Mesenchymal stem cell (in vitro differentiated cells and primary cell): ENCODE data around the gene CTNNAL1.

Experiments used
- DNase-seq: peaks from one replicate; pipeline ENCODE4 v3.0.0-alpha.2; 2013
- H2AFZ ChIP-seq: one replicate; pipeline ENCODE4 v1.6.1; 2013; ENCODE audit warnings: low read depth, mild to moderate bottlenecking, control low read depth, inconsistent platforms, low read length, moderate library complexity
- H2AK5ac ChIP-seq: 2 replicates; pipeline ENCODE4 v1.6.1; 2013; ENCODE audit warnings: low read length, moderate library complexity, mild to moderate bottlenecking, inconsistent platforms; ENCODE audit not compliant: severe bottlenecking
- H2BK120ac ChIP-seq: one replicate; pipeline ENCODE4 v1.6.1; 2013; ENCODE audit warnings: low read depth, mild to moderate bottlenecking, inconsistent platforms, low read length, moderate library complexity
- H2BK12ac ChIP-seq, 2 experiments: one replicate each; pipeline ENCODE4 v1.6.1; 2013; ENCODE audit warnings: inconsistent platforms in 2 of 2, low read length in 2 of 2, mild to moderate bottlenecking in 2 of 2, moderate library complexity in 2 of 2, control low read depth in 1 of 2
- H2BK15ac ChIP-seq: one replicate; pipeline ENCODE4 v1.6.1; 2013; ENCODE audit warnings: mild to moderate bottlenecking, low read depth, inconsistent platforms; ENCODE audit not compliant: poor library complexity, severe bottlenecking
- H2BK5ac ChIP-seq: 2 replicates; pipeline ENCODE4 v1.6.1; 2013; ENCODE audit warnings: low read depth, mild to moderate bottlenecking, low read length, control low read depth, inconsistent platforms; ENCODE audit not compliant: poor library complexity, severe bottlenecking
- H3K14ac ChIP-seq, 2 experiments: one replicate each; pipeline ENCODE4 v1.6.1; 2013; ENCODE audit warnings: inconsistent platforms in 2 of 2, low read length in 2 of 2, control low read depth in 1 of 2, mild to moderate bottlenecking in 1 of 2, moderate library complexity in 1 of 2
- H3K18ac ChIP-seq, 2 experiments: one replicate each; pipeline ENCODE4 v1.6.1; 2013; ENCODE audit warnings: inconsistent platforms in 2 of 2, low read length in 2 of 2, control low read depth in 1 of 2, low read depth in 1 of 2, mild to moderate bottlenecking in 1 of 2
- H3K23ac ChIP-seq, 2 experiments: one replicate each; pipeline ENCODE4 v1.6.1; 2013; ENCODE audit warnings: inconsistent platforms in 2 of 2, low read length in 2 of 2, mild to moderate bottlenecking in 2 of 2, moderate library complexity in 2 of 2, control low read depth in 1 of 2
- H3K27ac ChIP-seq: 2 replicates; pipeline ENCODE4 v1.5.1; 2013; ENCODE audit warnings: mild to moderate bottlenecking, moderate library complexity, low read length, control low read depth, inconsistent platforms; ENCODE audit not compliant: poor library complexity, severe bottlenecking
- H3K27me3 ChIP-seq, 2 experiments: 2 replicates each; pipeline versions ENCODE4 v1.6.1 to v1.7.0; 2013; ENCODE audit warnings: low read length in 2 of 2, mild to moderate bottlenecking in 2 of 2, moderate library complexity in 2 of 2, control low read depth in 1 of 2, inconsistent platforms in 1 of 2; ENCODE audit not compliant: control insufficient read depth in 1 of 2, insufficient read depth in 1 of 2
- H3K36me3 ChIP-seq, 2 experiments: 2 replicates each; pipeline versions ENCODE4 v1.6.1 to v1.7.0; 2013; ENCODE audit warnings: low read length in 2 of 2, control low read depth in 1 of 2, inconsistent platforms in 1 of 2, low read depth in 1 of 2, mild to moderate bottlenecking in 1 of 2; ENCODE audit not compliant: insufficient read depth in 2 of 2, control insufficient read depth in 1 of 2
- H3K4ac ChIP-seq, 2 experiments: one replicate each; pipeline ENCODE4 v1.6.1; 2013; ENCODE audit warnings: inconsistent platforms in 2 of 2, low read length in 2 of 2, mild to moderate bottlenecking in 2 of 2, moderate library complexity in 2 of 2, control low read depth in 1 of 2, low read depth in 1 of 2
- H3K4me1 ChIP-seq: 2 replicates; pipeline ENCODE4 v1.6.1; 2013; ENCODE audit warnings: low read depth, low read length, control low read depth; ENCODE audit not compliant: control insufficient read depth, insufficient read depth
- H3K4me2 ChIP-seq: 2 replicates; pipeline ENCODE4 v1.6.1; 2013; ENCODE audit warnings: low read length, mild to moderate bottlenecking, inconsistent platforms; ENCODE audit not compliant: poor library complexity, severe bottlenecking
- H3K4me3 ChIP-seq, 2 experiments: 2 replicates each; pipeline versions ENCODE4 v1.5.1 to v1.7.0; 2013; ENCODE audit warnings: low read length in 2 of 2, mild to moderate bottlenecking in 2 of 2, control low read depth in 1 of 2, low read depth in 1 of 2; ENCODE audit not compliant: insufficient read depth in 1 of 2
- H3K79me1 ChIP-seq: replicated peaks from 2 replicates; pipeline ENCODE4 v1.6.1; 2013; ENCODE audit warnings: mild to moderate bottlenecking, control low read depth, low read length, inconsistent platforms; ENCODE audit not compliant: poor library complexity, severe bottlenecking
- H3K9ac ChIP-seq: 2 replicates; pipeline ENCODE4 v1.7.0; 2013; ENCODE audit warnings: mild to moderate bottlenecking, low read length, moderate library complexity
- H3K9me3 ChIP-seq: 2 replicates; pipeline ENCODE4 v1.7.0; 2013; ENCODE audit warnings: mild to moderate bottlenecking, low read length; ENCODE audit not compliant: control insufficient read depth
- H4K8ac ChIP-seq: one replicate; pipeline ENCODE4 v1.6.1; 2013; ENCODE audit warnings: inconsistent platforms, mild to moderate bottlenecking, low read length, moderate library complexity
- H4K91ac ChIP-seq: one replicate; pipeline ENCODE4 v1.6.1; 2013; ENCODE audit warnings: mild to moderate bottlenecking, low read length, inconsistent platforms
- WGBS: methylation state at CpG from one replicate; pipeline ENCODE4 v1.1.7; 2013; ENCODE audit warnings: mixed read lengths; 5-methylcytosine and 5-hydroxymethylcytosine counted together

The CTNNAL1 gene

GRCh38 chr9:109003116-109003515 is 10.2 kb downstream of the CTNNAL1 start:
- peaks cover 4% of the 10 kb centered on the region for H3K79me1 ChIP-seq
- 93% methylated on average over 2 of the region's 2 CpGs for WGBS
- H3K23ac ChIP-seq, result no peak overlapping the region

GRCh38 chr9:109002141-109002540 is 11.2 kb downstream of the CTNNAL1 start:
- no peak overlapping the region for H3K4me2 ChIP-seq
- no peak overlapping the region for H2BK120ac ChIP-seq
- H3K27me3 ChIP-seq, result no peaks in the 10 kb centered on the region
- H3K4me3 ChIP-seq, result no peak overlapping the region
- no peak overlapping the region for H4K91ac ChIP-seq
- no peak overlapping the region for H2BK12ac ChIP-seq
- no peak overlapping the region for H3K14ac ChIP-seq
- peaks cover 16% of the 10 kb centered on the region for H3K9me3 ChIP-seq
- no peak overlapping the region for H3K27ac ChIP-seq
- H2AK5ac ChIP-seq, result no peak overlapping the region
- H3K9ac ChIP-seq, result no peak overlapping the region
- H3K23ac ChIP-seq, result no peak overlapping the region
- no peak for DNase-seq
- H3K36me3 ChIP-seq, result peaks cover 3 to 21% of the 10 kb centered on the region in 2 experiments
- no peak overlapping the region for H2BK5ac ChIP-seq
- H3K79me1 ChIP-seq, result peaks cover 11% of the 10 kb centered on the region
- no peak overlapping the region for H2AFZ ChIP-seq
- WGBS, result 96% methylated on average over 4 of the region's 4 CpGs
- no peak overlapping the region for H3K4ac ChIP-seq
- H3K4me1 ChIP-seq, result no peaks in the 10 kb centered on the region
- no peak overlapping the region for H2BK15ac ChIP-seq
- no peak overlapping the region for H4K8ac ChIP-seq
- H3K18ac ChIP-seq, result no peak overlapping the region

More at GRCh38 chr9:109003116-109003515, 10.2 kb downstream of the CTNNAL1 start:
- DNase-seq, result no peak
- Histone ChIP-seq H3K9ac (no peak overlapping the region), H2BK12ac (no peak overlapping the region), H3K36me3 (peaks cover 3 to 18% of the 10 kb centered on the region in 2 experiments), H3K18ac (no peak overlapping the region), H2BK120ac (no peak overlapping the region), H2AFZ (no peak overlapping the region), H3K4ac (no peak overlapping the region), H3K27ac (no peak overlapping the region), H2BK15ac (no peak overlapping the region), H4K91ac (no peak overlapping the region), H3K14ac (no peak overlapping the region), H3K9me3 (peaks cover 16% of the 10 kb centered on the region), H3K4me3 (peak overlapping the region in 1 of 2 experiments; percentile 38), H3K27me3 (no peaks in the 10 kb centered on the region), H3K4me1 (no peaks in the 10 kb centered on the region), H3K4me2 (no peak overlapping the region), H2BK5ac (no peak overlapping the region), H4K8ac (no peak overlapping the region), H2AK5ac (no peak overlapping the region)

DNA sequence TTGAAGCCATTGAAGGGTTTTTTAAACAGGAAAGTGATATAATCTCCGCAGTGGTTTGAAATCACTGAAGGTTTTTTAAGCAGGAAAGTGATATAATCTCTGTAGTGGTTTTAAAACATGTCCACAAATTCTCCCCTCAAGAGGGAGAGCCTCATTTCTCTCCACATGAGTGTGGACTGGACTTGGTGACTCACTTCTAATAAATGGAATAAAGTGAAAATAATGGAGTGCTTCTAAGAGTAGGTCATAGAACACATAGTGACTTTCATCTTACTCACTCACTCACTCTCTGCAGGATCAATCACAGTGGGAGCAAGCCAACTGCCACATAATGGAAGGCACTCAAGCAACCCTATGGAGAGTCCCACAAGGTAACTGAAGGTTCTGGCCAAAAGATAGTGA is 12.0 kb downstream of the CTNNAL1 start:
- Histone ChIP-seq H3K4ac (no peak overlapping the region), H2BK15ac (no peak overlapping the region), H3K18ac (no peak overlapping the region), H3K36me3 (peaks cover 3 to 25% of the 10 kb centered on the region in 2 experiments), H2AFZ (no peak overlapping the region), H2AK5ac (no peak overlapping the region), H3K27ac (peak overlapping the region; percentile 55), H3K27me3 (no peaks in the 10 kb centered on the region), H3K4me2 (no peak overlapping the region), H3K14ac (no peak overlapping the region), H3K9ac (peak overlapping the region; percentile 15), H4K91ac (no peak overlapping the region), H3K79me1 (peaks cover 14% of the 10 kb centered on the region), H2BK12ac (no peak overlapping the region), H2BK120ac (no peak overlapping the region), H3K9me3 (peaks cover 16% of the 10 kb centered on the region), H3K23ac (no peak overlapping the region), H3K4me1 (no peaks in the 10 kb centered on the region), H3K4me3 (no peak overlapping the region), H2BK5ac (no peak overlapping the region), H4K8ac (no peak overlapping the region)
- no CpG with 5 or more reads among the region's 1 CpG for WGBS
- DNase-seq, result peak; percentile 80

DNA sequence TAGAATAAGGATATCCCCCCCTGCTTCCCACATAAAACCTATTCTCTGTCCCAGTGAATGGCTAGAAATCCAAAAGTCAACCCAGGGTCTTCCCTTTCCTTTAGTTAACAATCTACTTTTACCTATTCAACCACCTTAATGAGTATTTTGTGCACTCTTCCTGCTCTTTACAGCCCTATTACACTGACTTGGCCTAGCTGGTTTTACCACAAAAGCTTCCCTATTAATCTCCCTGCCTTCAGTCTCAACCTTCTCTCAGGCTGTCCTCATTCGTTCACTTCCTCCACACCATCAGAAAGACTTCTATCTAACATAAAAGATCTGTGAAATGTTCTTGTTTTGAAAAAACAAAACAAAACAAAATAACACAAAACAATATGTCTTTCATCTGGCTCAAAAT is 16.2 kb downstream of the CTNNAL1 start:
- Histone ChIP-seq H2BK15ac (no peak overlapping the region), H2BK5ac (no peak overlapping the region), H3K79me1 (peaks cover 24% of the 10 kb centered on the region), H4K8ac (no peak overlapping the region), H3K18ac (no peak overlapping the region), H3K36me3 (peaks cover 12 to 33% of the 10 kb centered on the region in 2 experiments), H3K9ac (no peak overlapping the region), H3K4me2 (no peak overlapping the region), H3K27ac (no peak overlapping the region), H3K9me3 (no peaks in the 10 kb centered on the region), H2BK120ac (no peak overlapping the region), H3K27me3 (no peaks in the 10 kb centered on the region), H3K4me3 (no peak overlapping the region), H2AFZ (no peak overlapping the region), H3K14ac (no peak overlapping the region), H2BK12ac (no peak overlapping the region), H3K23ac (no peak overlapping the region), H3K4ac (no peak overlapping the region), H3K4me1 (peaks cover 2% of the 10 kb centered on the region), H4K91ac (no peak overlapping the region), H2AK5ac (no peak overlapping the region)
- no CpG with 5 or more reads among the region's 1 CpG for WGBS
- no peak for DNase-seq
